ENCODE measurements around the gene SH3GL3. TPM values are rescaled to one million over a fixed set of nuclear protein-coding genes. Genes with fewer than 3 reads are reported as not detected.

The SH3GL3 gene
- total RNA-seq, 2 experiments from 2014 or later: not detected

- DNase-seq (ENCODE audit: low spot score): no peak
- TF ChIP-seq EZH2phosphoT487 (IDR thresholded peaks at IDR 0.05; ENCODE audit: borderline replicate concordance, low read depth, low read length) (no peak), CTCF (conservative IDR thresholded peaks at IDR 0.05; ENCODE audit: low read length) (no peak)
- no peak overlapping the region for H3K4me2 ChIP-seq (ENCODE audit: low read length)
- no peaks in the 10 kb centered on the region for H4K20me1 ChIP-seq (ENCODE audit: insufficient read depth, low read length)
- no peaks in the 10 kb centered on the region for H3K79me2 ChIP-seq (ENCODE audit: insufficient read depth, low read depth, low read length)
- no peak overlapping the region for H2AFZ ChIP-seq (ENCODE audit: low read length)
- no TSS peak for BruUV-seq (replicated peaks)
- no peak overlapping the region for H3K27ac ChIP-seq (ENCODE audit: low read depth, low read length, poor library complexity, severe bottlenecking)
- H3K9me2 ChIP-seq (ENCODE audit: insufficient read depth, low read length): no peaks in the 10 kb centered on the region
- POLR2A ChIA-PET: no interaction called here
- H3K9me3 ChIP-seq (ENCODE audit: low read length): no peaks in the 10 kb centered on the region
- no peaks in the 10 kb centered on the region for H3K36me3 ChIP-seq (ENCODE audit: insufficient read depth, low read length)
- no peak overlapping the region for H3K4me3 ChIP-seq (ENCODE audit: low read depth, low read length, poor library complexity, severe bottlenecking)
- no peaks in the 10 kb centered on the region for H3K4me1 ChIP-seq (ENCODE audit: insufficient read depth, low read length, poor library complexity, severe bottlenecking)
- CTCF ChIA-PET (ENCODE audit: unreplicated experiment): no interaction called here
- intact Hi-C loops (cut with micrococcal nuclease; ENCODE audit: unreplicated experiment): no loop called here
These were observed 184.4 kb downstream of the SH3GL3 start for GRCh38 chr15:83631534-83631933.

DNA sequence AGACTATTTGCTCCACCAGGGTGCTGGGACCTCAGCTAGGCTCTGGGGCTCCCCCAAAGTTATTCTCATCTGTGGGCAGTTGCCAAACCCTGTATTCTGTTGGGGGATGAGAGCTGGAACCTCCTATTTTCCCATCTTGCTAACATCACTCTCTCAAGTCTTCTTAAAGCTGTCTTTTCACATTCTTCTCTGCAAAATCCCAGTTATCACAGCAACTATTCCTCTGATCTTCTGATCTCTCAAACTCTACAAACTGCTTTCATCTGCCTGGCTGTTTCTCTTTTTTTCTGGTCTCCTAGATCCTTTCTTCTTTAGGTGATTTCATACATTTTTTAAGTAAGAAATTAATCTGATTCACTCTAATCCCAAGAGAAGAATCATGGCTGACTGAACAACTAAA is 196.1 kb downstream of the SH3GL3 start:
- Histone ChIP-seq H4K20me1 (ENCODE audit: insufficient read depth, low read length) (no peaks in the 10 kb centered on the region), H3K9me3 (ENCODE audit: low read length) (no peaks in the 10 kb centered on the region), H3K27ac (ENCODE audit: low read depth, low read length, poor library complexity, severe bottlenecking) (no peak overlapping the region), H3K79me2 (ENCODE audit: insufficient read depth, low read depth, low read length) (no peaks in the 10 kb centered on the region), H3K36me3 (ENCODE audit: insufficient read depth, low read length) (no peaks in the 10 kb centered on the region), H3K4me2 (ENCODE audit: low read length) (no peak overlapping the region), H2AFZ (ENCODE audit: low read length) (no peak overlapping the region), H3K9me2 (ENCODE audit: insufficient read depth, low read length) (no peaks in the 10 kb centered on the region), H3K4me1 (ENCODE audit: insufficient read depth, low read length, poor library complexity, severe bottlenecking) (no peaks in the 10 kb centered on the region), H3K4me3 (ENCODE audit: low read depth, low read length, poor library complexity, severe bottlenecking) (no peak overlapping the region)
- no peak for TF ChIP-seq EZH2phosphoT487 (IDR thresholded peaks at IDR 0.05; ENCODE audit: borderline replicate concordance, low read depth, low read length)
- no peak for TF ChIP-seq CTCF (conservative IDR thresholded peaks at IDR 0.05; ENCODE audit: low read length)
- DNase-seq (ENCODE audit: low spot score): no peak
- BruUV-seq (replicated peaks): no TSS peak
- intact Hi-C loops (cut with micrococcal nuclease; ENCODE audit: unreplicated experiment): no loop called here
- ChIA-PET CTCF (ENCODE audit: unreplicated experiment) (no interaction called here), POLR2A (no interaction called here)

GRCh38 chr15:83644439-83644838 is 197.3 kb downstream of the SH3GL3 start:
- no peaks in the 10 kb centered on the region for H3K79me2 ChIP-seq (ENCODE audit: insufficient read depth, low read depth, low read length)
- ChIA-PET POLR2A (no interaction called here), CTCF (ENCODE audit: unreplicated experiment) (no interaction called here)
- no peaks in the 10 kb centered on the region for H3K9me2 ChIP-seq (ENCODE audit: insufficient read depth, low read length)
- H3K4me1 ChIP-seq (ENCODE audit: insufficient read depth, low read length, poor library complexity, severe bottlenecking): no peaks in the 10 kb centered on the region
- no peaks in the 10 kb centered on the region for H3K9me3 ChIP-seq (ENCODE audit: low read length)
- DNase-seq (ENCODE audit: low spot score): no peak
- intact Hi-C loops (cut with micrococcal nuclease; ENCODE audit: unreplicated experiment): no loop called here
- H3K27ac ChIP-seq (ENCODE audit: low read depth, low read length, poor library complexity, severe bottlenecking): no peak overlapping the region
- TF ChIP-seq CTCF (conservative IDR thresholded peaks at IDR 0.05; ENCODE audit: low read length): no peak
- H4K20me1 ChIP-seq (ENCODE audit: insufficient read depth, low read length): no peaks in the 10 kb centered on the region
- no TSS peak for BruUV-seq (replicated peaks)
- no peak overlapping the region for H2AFZ ChIP-seq (ENCODE audit: low read length)
- no peaks in the 10 kb centered on the region for H3K36me3 ChIP-seq (ENCODE audit: insufficient read depth, low read length)
- H3K4me2 ChIP-seq (ENCODE audit: low read length): no peak overlapping the region
- H3K4me3 ChIP-seq (ENCODE audit: low read depth, low read length, poor library complexity, severe bottlenecking): no peak overlapping the region

Data from OCI-LY7 (cell line).